Right lobe of liver (tissue), 6 donors: ENCODE data around the gene CD101. TPM values are rescaled to one million over a fixed set of nuclear protein-coding genes. Genes with fewer than 3 reads are reported as not detected.

Source experiments
- ATAC-seq, 4 donors: fragments of 200-7000 bp; cut with Tn5 transposase; one replicate each; pipeline ENCODE4 v1.9.1; 2020; ENCODE audit warnings: mild to moderate bottlenecking in 4 of 4, moderate library complexity in 4 of 4
- DNase-seq, 3 donors: peaks; one replicate each; pipeline ENCODE4 v3.0.0-alpha.2; 2020
- H3K27ac ChIP-seq, 3 donors: fragments of 200-600 bp; one replicate each; pipeline ENCODE4 v1.8.0; 2022
- H3K27me3 ChIP-seq, 2 donors: fragments of 200-600 bp; one replicate each; pipeline ENCODE4 v1.8.0; 2022
- H3K36me3 ChIP-seq, 4 donors: fragments of 200-600 bp; sonication (generic) in 1 of 4; one replicate each; pipeline versions ENCODE4 v1.5.1 to v1.8.0; 2017 to 2022; ENCODE audit warnings: control low read depth in 1 of 4
- H3K4me1 ChIP-seq, 4 donors: fragments of 200-600 bp; sonication (generic) in 1 of 4; one replicate each; pipeline versions ENCODE4 v1.5.1 to v1.8.0; 2017 to 2022; ENCODE audit warnings: control low read depth in 1 of 4
- H3K4me3 ChIP-seq, 3 donors: fragments of 200-600 bp; one replicate each; pipeline ENCODE4 v1.8.0; 2022
- H3K9me3 ChIP-seq, 4 donors: fragments of 200-600 bp; sonication (generic) in 1 of 4; one replicate each; pipeline versions ENCODE4 v1.5.1 to v1.8.0; 2017 to 2022; ENCODE audit warnings: control low read depth in 1 of 4
- POLR2A ChIP-seq: fragments of 450-650 bp; IDR thresholded peaks from one replicate; pipeline ENCODE4 v1.6.1; 2017; ENCODE audit warnings: antibody characterized with exemption, mild to moderate bottlenecking
- WGBS: methylation state at CpG from one replicate; pipeline ENCODE4 v1.1.6; 2018; ENCODE audit warnings: low coverage, low lambda C conversion rate; ENCODE audit not compliant: insufficient coverage; ENCODE audit errors: missing lambda C conversion rate; 5-methylcytosine and 5-hydroxymethylcytosine counted together
- intact Hi-C, 2 donors: fragments of 100-400 bp; cut with DNase I; formaldehyde crosslinking; loops; one replicate each; pipeline versions ENCODE4 v1.11.2 to v1.14.1; 2022
- total RNA-seq, 6 experiments: library from RNA; depleted of rRNA in 2 of 6; stranded (reverse); fragments of >200 nt in 2 of 6; fragmentation: NEBNext Ultra II Directional in 3 of 6; extraction: Animal tissue kit (Norgen Biotek cat#: 25700) in 3 of 6; gene quantifications; one replicate each; pipeline versions ENCODE4 v1.1.0 to v1.2.4, GENCODE V29; 2016 to 2023
- TF ChIP-seq, protein P1 (sequence below), 4 donors: fragments of 200-600 bp in 3 of 4; fragments of 450-650 bp in 1 of 4; IDR thresholded peaks; one replicate each; pipeline versions ENCODE4 v1.5.1 to v1.8.0; 2016 to 2022; ENCODE audit warnings: antibody characterized with exemption in 4 of 4, mild to moderate bottlenecking in 2 of 4
- donor health status: DM: no; HTN: yes; CAD: no.
- donor health status: DM: no; HTN: no; CAD: no.
- donor health status: DM: no; HTN: no; CAD: no.
- donor health status: DM: no; HTN: yes; CAD: no.
- donor health status: DM: no; HTN: yes; CAD: no.

Gene CD101
- total RNA-seq, 6 experiments from 2014 or later: 0.12 to 1.9 (median 0.49) TPM

DNA sequence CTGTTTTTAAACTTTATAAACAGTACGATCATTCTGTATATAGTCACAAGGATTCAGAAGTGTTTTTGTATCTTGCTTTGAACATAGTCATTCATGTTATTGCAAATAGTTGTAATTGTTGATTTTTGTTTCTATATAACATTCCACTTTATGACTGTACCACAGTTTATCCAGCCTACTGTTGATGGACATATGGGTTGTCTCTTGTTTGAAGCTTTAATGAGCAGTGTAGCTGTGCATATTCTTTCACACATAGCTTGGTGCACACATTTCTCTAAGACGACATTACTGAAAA lies 6.1 kb downstream of the CD101 start:
- no peak overlapping the region for H3K27ac ChIP-seq
- no peaks in the 10 kb centered on the region for H3K9me3 ChIP-seq
- intact Hi-C loops: no loop called here
- DNase-seq (no peak), ATAC-seq (no peak)
- no peaks in the 10 kb centered on the region for H3K36me3 ChIP-seq
- H3K4me3 ChIP-seq: no peak overlapping the region
- 85% methylated on average over 2 of the region's 2 CpGs for WGBS
- no peaks in the 10 kb centered on the region for H3K27me3 ChIP-seq
- peaks cover 0 to 4% (median 0%) of the 10 kb centered on the region in 4 donors for H3K4me1 ChIP-seq
- TF ChIP-seq POLR2A: no peak
- TF ChIP-seq, protein P1, sequence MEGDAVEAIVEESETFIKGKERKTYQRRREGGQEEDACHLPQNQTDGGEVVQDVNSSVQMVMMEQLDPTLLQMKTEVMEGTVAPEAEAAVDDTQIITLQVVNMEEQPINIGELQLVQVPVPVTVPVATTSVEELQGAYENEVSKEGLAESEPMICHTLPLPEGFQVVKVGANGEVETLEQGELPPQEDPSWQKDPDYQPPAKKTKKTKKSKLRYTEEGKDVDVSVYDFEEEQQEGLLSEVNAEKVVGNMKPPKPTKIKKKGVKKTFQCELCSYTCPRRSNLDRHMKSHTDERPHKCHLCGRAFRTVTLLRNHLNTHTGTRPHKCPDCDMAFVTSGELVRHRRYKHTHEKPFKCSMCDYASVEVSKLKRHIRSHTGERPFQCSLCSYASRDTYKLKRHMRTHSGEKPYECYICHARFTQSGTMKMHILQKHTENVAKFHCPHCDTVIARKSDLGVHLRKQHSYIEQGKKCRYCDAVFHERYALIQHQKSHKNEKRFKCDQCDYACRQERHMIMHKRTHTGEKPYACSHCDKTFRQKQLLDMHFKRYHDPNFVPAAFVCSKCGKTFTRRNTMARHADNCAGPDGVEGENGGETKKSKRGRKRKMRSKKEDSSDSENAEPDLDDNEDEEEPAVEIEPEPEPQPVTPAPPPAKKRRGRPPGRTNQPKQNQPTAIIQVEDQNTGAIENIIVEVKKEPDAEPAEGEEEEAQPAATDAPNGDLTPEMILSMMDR (IDR thresholded peaks at IDR 0.05): no peak

DNA sequence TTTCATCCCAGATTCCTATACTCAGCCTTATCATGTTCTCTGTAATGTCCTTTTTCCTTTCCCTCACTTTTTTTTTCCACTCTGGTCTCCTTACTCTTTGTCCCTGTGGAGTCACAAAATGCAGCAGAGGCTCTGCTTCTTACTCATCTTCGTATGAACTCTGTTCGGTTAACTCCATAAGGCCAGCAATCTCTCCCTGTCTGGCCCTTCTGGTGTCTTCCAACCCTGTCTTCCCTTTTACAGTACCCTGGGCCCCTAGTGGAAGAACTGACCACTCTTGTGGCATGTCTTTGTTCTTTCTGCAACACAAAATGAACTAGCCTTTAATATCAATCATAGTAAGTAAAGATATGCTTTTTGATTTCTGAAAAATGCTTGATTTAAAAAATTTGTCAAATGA lies 7.1 kb downstream of the CD101 start:
- ATAC-seq (no peak), DNase-seq (no peak)
- 60% methylated on average over 2 of the region's 2 CpGs for WGBS
- Histone ChIP-seq H3K27me3 (no peaks in the 10 kb centered on the region), H3K4me1 (peaks cover 0 to 4% (median 0%) of the 10 kb centered on the region in 4 donors), H3K9me3 (no peaks in the 10 kb centered on the region), H3K27ac (no peak overlapping the region), H3K4me3 (no peak overlapping the region), H3K36me3 (no peaks in the 10 kb centered on the region)
- intact Hi-C loops: no loop called here
- no peak for TF ChIP-seq POLR2A
- TF ChIP-seq, protein P1 (IDR thresholded peaks at IDR 0.05): no peak

DNA sequence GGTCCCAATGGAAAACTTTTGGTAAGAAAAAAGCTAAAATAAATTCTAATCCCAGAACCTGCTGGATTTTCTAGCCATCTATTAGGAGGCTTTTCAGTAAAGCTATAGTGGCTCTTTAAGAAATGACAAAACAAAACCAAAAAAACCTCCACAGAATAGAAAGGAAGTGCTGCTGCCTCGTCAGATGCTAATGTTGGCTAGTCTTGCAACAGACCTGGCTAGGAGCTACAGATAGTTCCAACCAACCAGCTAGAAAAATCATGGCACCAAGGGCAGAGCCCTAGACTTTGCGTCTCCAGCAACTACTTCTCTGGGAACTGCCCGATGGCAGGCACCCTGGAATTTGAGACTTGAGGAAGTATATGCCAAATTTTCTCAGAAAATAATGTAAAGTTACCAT lies 7.6 kb downstream of the CD101 start:
- DNase-seq (no peak), ATAC-seq (peak; percentile 19 to 56 (median 47))
- TF ChIP-seq, protein P1 (IDR thresholded peaks at IDR 0.05): no peak
- no peak for TF ChIP-seq POLR2A
- Histone ChIP-seq H3K4me3 (no peak overlapping the region), H3K27ac (no peak overlapping the region), H3K4me1 (peaks cover 0 to 4% (median 0%) of the 10 kb centered on the region in 4 donors), H3K9me3 (no peaks in the 10 kb centered on the region), H3K36me3 (no peaks in the 10 kb centered on the region), H3K27me3 (no peaks in the 10 kb centered on the region)
- WGBS: 54% methylated on average over 3 of the region's 3 CpGs
- intact Hi-C loops: no loop called here

DNA sequence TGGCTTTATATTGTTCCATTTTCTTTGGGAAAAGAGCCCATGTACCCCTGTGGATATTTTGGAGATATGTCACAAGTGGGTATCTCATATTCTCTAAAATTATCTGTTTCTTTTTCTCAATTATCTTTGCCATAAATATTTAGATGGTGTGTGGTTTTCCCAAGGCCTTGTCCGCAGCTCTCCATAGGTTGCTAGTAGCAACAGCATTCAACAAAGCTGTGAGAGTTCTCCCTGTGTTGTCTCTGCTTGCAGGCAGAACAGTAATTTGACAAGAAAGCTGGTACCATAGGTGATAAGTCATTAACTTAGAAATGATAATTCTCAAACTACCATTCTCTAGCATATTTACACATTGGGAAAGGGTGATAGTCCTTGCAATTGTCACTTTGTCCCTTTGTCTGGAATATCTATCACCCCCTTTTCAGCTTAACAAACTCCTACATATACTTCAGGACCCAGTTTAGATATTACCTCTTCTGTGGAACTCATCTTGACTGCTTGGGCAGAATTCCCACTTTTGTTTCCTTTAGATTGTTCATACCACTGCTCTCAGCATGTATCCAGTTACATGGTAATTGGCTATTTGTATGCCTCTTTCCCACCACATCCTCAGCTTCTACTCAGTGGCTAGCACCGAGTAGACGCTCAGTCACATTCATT lies 8.9 kb downstream of the CD101 start:
- Histone ChIP-seq H3K27ac (no peak overlapping the region), H3K9me3 (no peaks in the 10 kb centered on the region), H3K36me3 (no peaks in the 10 kb centered on the region), H3K4me3 (no peak overlapping the region), H3K4me1 (peaks cover 0 to 4% (median 0%) of the 10 kb centered on the region in 4 donors), H3K27me3 (no peaks in the 10 kb centered on the region)
- TF ChIP-seq, protein P1 (IDR thresholded peaks at IDR 0.05): no peak
- no peak for TF ChIP-seq POLR2A
- no peak for DNase-seq
- 88% methylated on average over 3 of the region's 3 CpGs for WGBS
- ATAC-seq: no peak
- intact Hi-C loops: no loop called here

DNA sequence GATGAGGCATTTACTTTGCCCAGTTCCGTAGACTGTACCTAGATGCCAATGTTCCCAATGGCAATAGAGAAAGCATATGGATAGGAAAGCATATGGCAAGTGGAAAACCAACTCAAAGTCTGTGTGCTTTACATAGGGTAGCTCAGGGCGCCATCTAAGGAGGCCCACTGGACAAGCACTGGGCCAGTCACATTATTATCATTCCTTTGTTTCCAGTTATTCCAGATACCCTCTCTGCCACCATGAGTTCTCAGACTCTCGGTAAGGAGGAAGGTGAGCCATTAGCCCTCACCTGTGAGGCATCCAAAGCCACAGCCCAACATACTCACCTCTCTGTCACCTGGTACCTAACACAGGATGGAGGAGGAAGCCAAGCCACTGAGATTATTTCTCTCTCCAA lies 9.8 kb downstream of the CD101 start:
- WGBS: 100% methylated on average over 3 of the region's 3 CpGs

More for the DNA sequence above, 9.8 kb downstream of the CD101 start:
- peaks cover 0 to 4% (median 0%) of the 10 kb centered on the region in 4 donors for H3K4me1 ChIP-seq
- no peaks in the 10 kb centered on the region for H3K27me3 ChIP-seq
- intact Hi-C loops: no loop called here
- H3K9me3 ChIP-seq: no peaks in the 10 kb centered on the region
- ATAC-seq (no peak), DNase-seq (no peak)
- no peak overlapping the region for H3K27ac ChIP-seq
- H3K36me3 ChIP-seq: no peaks in the 10 kb centered on the region
- TF ChIP-seq, protein P1 (IDR thresholded peaks at IDR 0.05): no peak
- TF ChIP-seq POLR2A: no peak
- no peak overlapping the region for H3K4me3 ChIP-seq
